Measurements from ENCODE around the gene NEGR1.
A peak's percentile ranks its signal among the peaks of the same experiment; 100 is the strongest.

The NEGR1 gene

DNA sequence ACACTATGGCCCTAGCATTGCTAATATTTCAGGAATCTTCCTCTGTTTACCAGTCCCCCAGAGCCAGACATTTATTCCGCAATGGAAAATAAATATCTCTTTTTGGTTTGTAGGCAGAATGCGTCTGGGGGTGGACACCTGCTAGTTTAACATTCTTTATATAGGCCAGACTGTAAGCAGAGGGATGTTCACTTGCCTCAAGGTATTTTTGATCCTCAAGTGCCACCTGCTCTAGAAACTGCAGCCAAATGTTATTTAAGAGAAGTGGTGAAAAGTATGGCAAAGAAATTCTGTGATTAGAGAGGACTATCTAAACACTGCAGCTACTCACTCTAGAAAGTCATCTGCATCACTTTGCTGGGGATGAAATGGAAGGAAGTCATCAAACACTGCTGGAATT lies 164.7 kb downstream of the NEGR1 start:
- no peak for DNase-seq (ENCODE audit: low spot score)

- no peak for DNase-seq (ENCODE audit: low spot score)
Measured at GRCh38 chr1:72115290-72115689, 167.0 kb downstream of the NEGR1 start.

- no peak for DNase-seq (ENCODE audit: low spot score)
Measured at GRCh38 chr1:72111662-72112061, 170.7 kb downstream of the NEGR1 start.

GRCh38 chr1:72109916-72110315 lies 172.4 kb downstream of the NEGR1 start:
- no peak for DNase-seq (ENCODE audit: low spot score)

DNA sequence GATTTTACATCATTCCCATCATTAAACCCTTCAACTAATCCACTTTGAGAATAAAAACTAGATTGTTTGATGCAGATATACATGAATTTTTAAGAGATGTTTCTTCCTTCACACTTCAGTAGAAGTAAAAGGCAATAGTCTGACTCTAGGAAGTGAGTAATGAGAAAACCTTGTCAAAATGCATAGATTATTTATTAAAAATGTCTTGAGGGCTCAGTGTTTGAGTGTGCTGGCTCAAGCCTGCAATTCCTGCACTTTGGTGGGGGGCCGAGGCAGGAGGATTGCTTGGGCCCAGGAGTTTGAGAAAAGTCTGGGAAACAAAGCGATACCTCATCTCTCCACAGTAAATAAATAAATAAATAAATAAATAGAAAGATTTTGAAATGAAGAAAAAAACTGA lies 177.1 kb downstream of the NEGR1 start:
- no peak for DNase-seq (ENCODE audit: low spot score)

DNA sequence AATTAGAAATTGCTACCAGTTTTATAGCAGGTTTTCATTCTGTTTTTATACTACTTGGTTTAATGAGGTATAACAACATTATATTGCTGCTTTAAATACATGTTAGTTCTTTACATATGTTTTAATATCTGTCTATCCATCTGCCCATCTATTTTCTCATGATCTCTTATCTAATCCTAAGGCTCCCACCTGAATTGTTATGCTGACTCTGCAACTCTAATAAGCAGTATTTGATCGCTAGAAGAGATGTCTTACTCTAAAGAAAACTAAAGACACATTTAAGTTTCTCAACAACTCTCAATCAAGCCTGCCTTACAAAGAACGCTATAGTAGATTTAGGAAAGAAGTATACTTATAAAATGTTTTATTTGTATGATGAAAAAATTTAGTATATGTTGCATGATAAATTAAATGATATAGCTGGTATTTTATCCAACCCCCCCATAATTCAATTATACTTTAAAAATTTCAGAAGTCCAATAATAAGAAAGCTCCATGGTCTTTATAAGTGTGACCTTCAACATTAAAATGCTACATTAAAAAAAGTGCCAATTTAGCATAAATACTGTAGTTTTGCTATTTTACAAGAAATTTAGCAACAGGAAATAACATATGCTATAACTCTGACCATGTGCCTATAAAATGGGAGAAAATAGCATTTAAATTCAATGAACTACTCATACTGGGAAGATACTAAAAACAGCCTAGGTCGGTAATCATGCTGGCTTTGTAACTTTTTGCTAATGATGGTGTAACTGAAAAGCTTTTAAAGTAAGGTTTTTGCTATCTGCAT lies 180.3 kb downstream of the NEGR1 start:
- DNase-seq (ENCODE audit: low spot score), result no peak

GRCh38 chr1:72100771-72101170 lies 181.6 kb downstream of the NEGR1 start:
- DNase-seq (ENCODE audit: low spot score), result no peak

- DNase-seq (ENCODE audit: low spot score), result no peak
Measured at GRCh38 chr1:72097851-72098570, 184.3 kb downstream of the NEGR1 start.

- DNase-seq (ENCODE audit: low spot score), result no peak
Measured at GRCh38 chr1:72094209-72094608, 188.1 kb downstream of the NEGR1 start.

DNA sequence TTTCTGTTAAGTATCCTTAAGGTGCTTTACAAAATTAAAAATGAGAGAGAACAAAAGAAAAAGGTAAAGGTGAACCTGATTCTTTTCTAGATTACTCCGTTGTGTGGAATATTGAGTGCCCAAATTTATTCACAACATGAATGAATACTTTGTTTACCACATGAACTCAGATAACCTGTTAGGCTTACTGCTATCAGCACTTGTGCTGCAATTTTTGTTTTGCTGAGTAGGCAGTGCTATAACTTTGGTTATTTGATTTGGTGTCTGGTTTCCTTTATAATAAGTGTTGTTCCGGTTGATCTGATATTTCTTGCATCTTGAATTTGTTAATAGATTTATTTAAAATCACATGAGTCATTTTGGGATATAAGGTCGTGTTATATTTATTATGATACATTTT lies 195.9 kb downstream of the NEGR1 start:
- no peak for DNase-seq (ENCODE audit: low spot score)

DNA sequence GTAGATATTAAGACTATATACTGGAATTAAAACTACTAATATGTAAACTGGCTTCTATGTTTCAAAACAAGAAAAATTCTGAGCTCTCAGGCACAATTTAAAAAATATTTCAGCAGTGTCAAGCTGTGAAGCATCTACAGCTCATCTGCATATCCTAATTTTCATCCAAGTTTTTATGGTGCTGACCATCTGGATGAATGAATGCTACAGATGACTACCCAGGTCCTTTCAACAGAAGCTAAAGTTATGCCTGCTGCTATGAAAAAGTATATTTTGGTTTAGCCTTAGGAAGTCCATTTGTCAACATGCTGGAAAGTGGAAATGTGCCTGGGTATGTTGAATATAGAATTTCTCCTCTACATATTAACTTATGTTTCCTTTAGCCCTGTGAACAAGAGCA lies 206.9 kb downstream of the NEGR1 start:
- peak; percentile 8 for DNase-seq (ENCODE audit: low spot score)

DNA sequence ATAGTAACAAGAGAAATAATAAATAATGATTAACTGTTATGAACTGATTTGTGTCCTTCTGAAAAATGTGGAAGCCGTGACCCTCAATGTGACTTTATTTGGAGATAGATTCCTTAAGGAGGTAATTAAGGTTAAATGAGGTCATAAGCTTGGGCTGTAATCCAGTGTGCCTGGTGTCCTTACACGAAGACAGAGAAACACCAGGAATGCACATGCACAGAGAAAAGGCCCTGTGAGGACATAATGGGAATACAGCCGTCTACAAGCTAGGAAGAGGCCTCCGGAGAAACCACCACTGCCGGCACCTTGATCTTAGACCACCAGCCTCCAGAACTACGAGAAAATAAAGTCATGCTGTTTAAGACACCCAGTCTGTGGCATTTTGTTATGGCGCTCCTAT lies 215.9 kb downstream of the NEGR1 start:
- no peak for DNase-seq (ENCODE audit: low spot score)

DNA sequence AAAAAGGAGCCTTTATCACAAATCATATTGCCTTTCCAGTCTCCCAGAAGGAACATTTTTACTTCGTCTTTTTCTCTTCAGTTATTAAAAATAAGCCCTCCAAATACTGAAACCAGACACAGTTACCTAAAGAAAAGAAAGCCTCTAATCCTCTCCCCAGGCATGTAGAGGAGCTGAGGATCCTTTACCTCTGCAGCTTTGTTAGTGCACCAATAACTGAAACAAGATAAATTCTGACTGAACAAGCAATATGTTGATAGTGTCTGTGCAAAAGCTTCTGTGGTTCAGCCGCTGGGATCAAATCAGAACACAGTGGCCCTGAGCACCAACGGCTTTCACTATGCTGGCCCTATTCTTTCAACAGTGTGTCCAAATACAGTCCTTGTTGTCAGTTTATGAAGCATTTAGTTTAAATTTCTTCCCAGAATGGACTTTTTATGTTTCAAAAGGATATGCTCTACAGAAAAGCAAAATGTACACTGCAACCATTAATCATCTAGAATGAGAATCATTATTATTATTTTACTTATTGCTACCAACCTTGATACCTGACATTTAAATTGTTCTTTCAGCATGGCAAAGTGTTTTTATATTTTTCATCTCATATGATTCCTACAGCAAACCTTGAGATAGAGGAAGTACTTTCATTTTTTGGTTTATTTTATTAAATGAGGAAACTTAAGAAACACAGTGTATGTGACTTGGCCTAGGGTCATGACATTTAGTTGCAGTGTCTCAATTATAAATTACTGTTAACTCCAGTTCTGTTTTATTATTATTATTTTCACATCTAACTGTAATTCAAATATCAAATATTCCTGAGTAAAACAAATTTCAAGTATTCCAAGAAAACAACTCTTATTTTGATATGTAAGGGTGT lies 217.9 kb downstream of the NEGR1 start:
- peak; percentile 7 for DNase-seq (ENCODE audit: low spot score)

GRCh38 chr1:72063364-72064044 lies 218.8 kb downstream of the NEGR1 start:
- DNase-seq (ENCODE audit: low spot score), result no peak

DNA sequence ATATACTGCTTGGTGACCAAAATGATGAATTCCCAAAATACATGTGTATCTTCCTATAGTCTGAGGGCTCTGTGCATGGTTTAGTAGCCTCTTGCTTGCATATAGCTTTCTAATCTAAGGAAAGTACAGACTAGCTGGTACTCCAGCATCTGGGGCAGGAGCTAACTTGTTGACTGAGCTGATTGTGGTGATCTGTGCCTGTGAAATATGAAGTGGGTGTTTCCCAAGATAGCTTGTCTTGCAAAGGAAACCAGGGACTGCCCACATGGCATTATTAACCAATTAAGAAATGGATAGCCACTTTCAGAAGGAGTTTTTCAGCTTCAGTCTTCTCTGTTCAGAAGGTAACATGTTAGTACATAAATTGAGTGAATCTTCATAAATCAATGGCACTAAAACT lies 219.8 kb downstream of the NEGR1 start:
- DNase-seq (ENCODE audit: low spot score), result no peak

GRCh38 chr1:72060466-72061245 lies 221.7 kb downstream of the NEGR1 start:
- DNase-seq (ENCODE audit: low spot score), result no peak

DNA sequence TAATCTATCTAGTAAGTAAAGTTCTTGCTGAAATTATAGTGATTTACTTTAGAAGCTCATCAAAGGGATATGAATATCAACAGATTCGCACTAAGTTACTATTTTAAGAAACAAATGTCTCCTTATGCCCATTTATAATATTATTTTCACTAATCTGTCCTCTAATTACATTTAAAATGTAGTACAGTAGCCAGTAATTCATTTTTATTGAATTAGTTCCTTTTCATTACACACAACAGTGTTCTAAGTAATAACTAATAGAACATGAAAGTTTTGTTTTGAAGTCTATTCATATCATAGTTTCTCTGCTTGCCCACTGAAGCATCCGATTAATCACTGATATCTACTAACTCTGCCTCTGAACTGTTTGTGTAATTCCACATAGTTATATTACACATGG lies 225.8 kb downstream of the NEGR1 start:
- no peak for DNase-seq (ENCODE audit: low spot score)

- DNase-seq (ENCODE audit: low spot score), result no peak
Measured at GRCh38 chr1:72051538-72051937, 230.8 kb downstream of the NEGR1 start.

DNA sequence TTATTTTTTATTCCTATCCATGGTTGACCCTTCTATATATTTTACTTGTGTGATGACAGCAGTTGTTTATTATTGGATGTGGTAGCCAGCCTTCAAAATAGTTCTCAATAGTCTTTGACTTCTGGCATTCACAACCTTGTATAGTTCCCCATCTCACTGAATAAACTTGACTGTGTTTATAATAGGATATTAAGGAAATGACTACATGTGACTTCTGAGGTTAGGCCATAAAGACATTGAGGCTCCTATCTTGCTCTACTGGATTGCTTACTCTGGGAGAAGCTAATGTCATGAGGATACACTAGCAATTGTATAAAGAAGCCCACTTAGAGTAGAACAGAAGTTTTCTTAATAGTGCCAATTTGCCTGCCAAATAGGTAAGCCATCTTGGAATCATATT lies 231.8 kb downstream of the NEGR1 start:
- no peak for DNase-seq (ENCODE audit: low spot score)

DNA sequence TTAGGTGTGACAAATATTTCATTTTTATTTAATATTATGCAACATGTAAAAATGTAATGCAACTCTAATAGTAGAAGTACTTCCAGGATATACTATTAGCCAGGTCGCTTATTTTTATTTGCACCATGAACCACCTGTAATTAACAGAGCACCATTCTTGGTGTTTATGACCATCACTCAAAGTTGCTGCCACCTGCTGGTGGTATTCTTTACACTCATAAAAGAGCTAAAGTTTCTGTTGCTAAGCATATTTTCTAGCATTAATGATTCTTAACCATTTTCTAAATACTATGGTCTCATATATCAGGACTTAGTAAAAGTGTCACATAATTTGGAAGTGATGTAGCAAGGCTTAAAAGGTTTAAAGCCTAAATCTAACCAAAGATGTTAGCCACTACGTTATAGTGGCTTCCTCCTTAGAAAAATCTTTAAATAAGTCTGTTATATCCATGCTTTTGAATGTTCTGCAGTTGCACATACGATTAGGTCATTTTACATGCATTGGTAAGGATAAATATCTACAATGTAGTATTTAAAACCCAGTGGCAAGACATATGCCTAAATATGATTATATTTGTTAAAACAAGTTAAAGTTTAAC lies 244.5 kb downstream of the NEGR1 start:
- DNase-seq (ENCODE audit: low spot score), result peak; percentile 42

GRCh38 chr1:72034827-72035226 lies 247.5 kb downstream of the NEGR1 start:
- no peak for DNase-seq (ENCODE audit: low spot score)
